ENCODE data around the gene CDK11B.

- no peak for TF ChIP-seq CTCF (IDR thresholded peaks at IDR 0.05)
- no peak for TF ChIP-seq EZH2phosphoT487 (IDR thresholded peaks at IDR 0.05)
These were observed 35.0 kb downstream of the CDK11B start for GRCh38 chr1:1623631-1624442.
